Upper lobe of right lung (tissue), 1 donor: Measurements from ENCODE around the gene SFXN3. TPM values are rescaled to one million over a fixed set of nuclear protein-coding genes. Genes with fewer than 3 reads are reported as not detected.

Experiments used
- ATAC-seq: fragments of 200-7000 bp; cut with Tn5 transposase; one replicate; pipeline ENCODE4 v1.9.1; 2020; ENCODE audit warnings: mild to moderate bottlenecking, moderate library complexity
- DNase-seq: peaks from one replicate; pipeline ENCODE4 v3.0.0-alpha.2; 2020
- H3K27ac ChIP-seq: fragments of 200-600 bp; one replicate; pipeline ENCODE4 v1.8.0; 2022
- H3K27me3 ChIP-seq: fragments of 200-600 bp; one replicate; pipeline ENCODE4 v1.8.0; 2022; ENCODE audit warnings: mild to moderate bottlenecking
- H3K36me3 ChIP-seq: fragments of 200-600 bp; one replicate; pipeline ENCODE4 v1.8.0; 2022
- H3K4me1 ChIP-seq: fragments of 200-600 bp; one replicate; pipeline ENCODE4 v1.8.0; 2022
- H3K4me3 ChIP-seq: fragments of 200-600 bp; one replicate; pipeline ENCODE4 v1.8.0; 2022; ENCODE audit warnings: mild to moderate bottlenecking
- H3K9me3 ChIP-seq: fragments of 200-600 bp; one replicate; pipeline ENCODE4 v1.8.0; 2022
- CTCF ChIP-seq: fragments of 200-600 bp; IDR thresholded peaks from one replicate; pipeline ENCODE4 v1.8.0; 2022; ENCODE audit warnings: antibody characterized with exemption
- intact Hi-C: fragments of 100-400 bp; cut with DNase I; formaldehyde crosslinking; loops from one replicate; pipeline ENCODE4 v1.11.0; 2022
- total RNA-seq: library from RNA; stranded (reverse); fragmentation: NEBNext Ultra II Directional; extraction: Animal tissue kit (Norgen Biotek cat#: 25700); gene quantifications from one replicate; pipeline ENCODE4 v1.2.1, GENCODE V29; 2021
- donor health status: DM: no; HTN: yes; CAD: no; lungs with severe emphysema.

The SFXN3 gene
- total RNA-seq, 1 donor from 2014 or later: 49.2 TPM

- Histone ChIP-seq H3K9me3 (no peaks in the 10 kb centered on the region), H3K4me1 (peaks cover 5% of the 10 kb centered on the region), H3K4me3 (no peak overlapping the region), H3K36me3 (no peaks in the 10 kb centered on the region), H3K27me3 (no peaks in the 10 kb centered on the region), H3K27ac (no peak overlapping the region)
- DNase-seq (no peak), ATAC-seq (no peak)
- intact Hi-C loops: no loop called here
- TF ChIP-seq CTCF: no peak
Observed at GRCh38 chr10:101027106-101027720, 3.8 kb upstream of the SFXN3 start.

- Histone ChIP-seq H3K27ac (no peak overlapping the region), H3K4me3 (no peak overlapping the region), H3K36me3 (no peaks in the 10 kb centered on the region), H3K9me3 (no peaks in the 10 kb centered on the region), H3K27me3 (no peaks in the 10 kb centered on the region), H3K4me1 (peaks cover 13% of the 10 kb centered on the region)
- no peak for DNase-seq
- ATAC-seq: no peak
- intact Hi-C loops: no loop called here
- TF ChIP-seq CTCF: no peak
Observed at GRCh38 chr10:101028446-101029337, 2.3 kb upstream of the SFXN3 start.

GRCh38 chr10:101029520-101030295, 1.3 kb upstream of the SFXN3 start:
- Histone ChIP-seq H3K4me3 (no peak overlapping the region), H3K36me3 (peaks cover 2% of the 10 kb centered on the region), H3K27ac (no peak overlapping the region), H3K9me3 (no peaks in the 10 kb centered on the region), H3K4me1 (peaks cover 13% of the 10 kb centered on the region), H3K27me3 (no peaks in the 10 kb centered on the region)
- ATAC-seq (no peak), DNase-seq (no peak)
- no peak for TF ChIP-seq CTCF
- intact Hi-C loops: loop anchor here (5.0 kb wide), 1 partner anchor 38 kb away; no protein-coding TSS in a partner anchor

GRCh38 chr10:101030496-101031127, 422 bp upstream of the SFXN3 start:
- ATAC-seq: no peak
- DNase-seq: no peak
- Histone ChIP-seq H3K4me3 (peak overlapping the region; percentile 89), H3K27me3 (no peaks in the 10 kb centered on the region), H3K9me3 (no peaks in the 10 kb centered on the region), H3K4me1 (peaks cover 13% of the 10 kb centered on the region), H3K36me3 (peaks cover 11% of the 10 kb centered on the region), H3K27ac (peak overlapping the region; percentile 94)
- TF ChIP-seq CTCF: no peak
- intact Hi-C loops: loop anchor here (5.0 kb wide), 1 partner anchor 37 kb away; no protein-coding TSS in a partner anchor
